GM23338 (cell line): ENCODE data around the gene SUN3. TPM values are rescaled to one million over a fixed set of nuclear protein-coding genes. Genes with fewer than 3 reads are reported as not detected.
A peak's percentile ranks its signal among the peaks of the same experiment; 100 is the strongest.

ENCODE experiments used
- ATAC-seq: fragments of 200-7000 bp; cut with Tn5 transposase; 3 replicates; pipeline ENCODE4 v1.9.1; 2020
- DNase-seq: peaks from one replicate; pipeline ENCODE4 v3.0.0-alpha.2; 2015; ENCODE audit warnings: low spot score
- H2AFZ ChIP-seq: fragments of 200-600 bp; sonication (generic); 2 replicates; pipeline ENCODE4 v1.8.0; 2016; ENCODE audit warnings: antibody characterized with exemption, mild to moderate bottlenecking, moderate library complexity
- H3F3A ChIP-seq: fragments of 200-600 bp; sonication (generic); replicated peaks from 2 replicates; pipeline ENCODE4 v1.8.0; 2017; ENCODE audit warnings: antibody characterized with exemption, mixed run types, low read depth
- H3K27ac ChIP-seq: fragments of 200-600 bp; sonication (generic); 2 replicates; pipeline ENCODE4 v1.6.1; 2016; ENCODE audit warnings: low read depth
- H3K27me3 ChIP-seq: fragments of 200-600 bp; sonication (generic); 2 replicates; pipeline ENCODE4 v1.8.0; 2016; ENCODE audit warnings: mild to moderate bottlenecking, mixed run types, moderate library complexity; ENCODE audit not compliant: insufficient read depth
- H3K36me3 ChIP-seq: fragments of 200-600 bp; sonication (generic); 2 replicates; pipeline ENCODE4 v1.8.0; 2016; ENCODE audit warnings: mild to moderate bottlenecking; ENCODE audit not compliant: insufficient read depth
- H3K4me1 ChIP-seq: fragments of 200-600 bp; sonication (generic); 2 replicates; pipeline ENCODE4 v1.8.0; 2016; ENCODE audit warnings: mild to moderate bottlenecking, moderate library complexity; ENCODE audit not compliant: insufficient read depth
- H3K4me2 ChIP-seq: fragments of 200-600 bp; sonication (generic); 2 replicates; pipeline ENCODE4 v1.7.1; 2017; ENCODE audit warnings: mixed run types
- H3K4me3 ChIP-seq: fragments of 200-600 bp; sonication (generic); 2 replicates; pipeline ENCODE4 v1.6.1; 2016; ENCODE audit warnings: mixed run types
- H3K79me2 ChIP-seq: fragments of 200-600 bp; sonication (generic); replicated peaks from 2 replicates; pipeline ENCODE4 v1.8.0; 2017; ENCODE audit warnings: mild to moderate bottlenecking; ENCODE audit not compliant: insufficient read depth
- H3K9me2 ChIP-seq: fragments of 200-600 bp; sonication (generic); 2 replicates; pipeline ENCODE4 v1.8.0; 2017; ENCODE audit not compliant: insufficient read depth
- H4K20me1 ChIP-seq: fragments of 200-600 bp; sonication (generic); replicated peaks from 2 replicates; pipeline ENCODE4 v1.8.0; 2017; ENCODE audit warnings: mild to moderate bottlenecking; ENCODE audit not compliant: insufficient read depth
- H3K27ac Mint-ChIP-seq: 2 replicates; pipeline ENCODE4 v1.8.0; 2020; ENCODE audit warnings: inconsistent platforms, mild to moderate bottlenecking, moderate library complexity, mixed read lengths
- H3K27me3 Mint-ChIP-seq: 3 replicates; pipeline ENCODE4 v1.8.0; 2022; ENCODE audit warnings: low read depth, mild to moderate bottlenecking, moderate library complexity, mixed read lengths, inconsistent platforms; ENCODE audit not compliant: insufficient read depth, poor library complexity
- H3K36me3 Mint-ChIP-seq: 3 replicates; pipeline ENCODE4 v1.8.0; 2021; ENCODE audit warnings: low read depth, mild to moderate bottlenecking, inconsistent platforms, moderate library complexity, mixed read lengths
- H3K4me1 Mint-ChIP-seq: 3 replicates; pipeline ENCODE4 v1.8.0; 2020; ENCODE audit warnings: mild to moderate bottlenecking, inconsistent platforms, mixed read lengths
- H3K4me3 Mint-ChIP-seq: 3 replicates; pipeline ENCODE4 v1.8.0; 2021; ENCODE audit warnings: moderate library complexity, mild to moderate bottlenecking, inconsistent platforms, mixed read lengths
- H3K9me3 Mint-ChIP-seq: 3 replicates; pipeline ENCODE4 v1.8.0; 2020; ENCODE audit warnings: moderate library complexity, mild to moderate bottlenecking, inconsistent platforms, mixed read lengths
- CREB1 ChIP-seq: fragments of 250-450 bp; sonication (Bioruptor Pico); IDR thresholded peaks from 2 replicates; pipeline ENCODE4 v1.5.0; 2020; ENCODE audit warnings: low read depth, mild to moderate bottlenecking, moderate library complexity
- EZH2phosphoT487 ChIP-seq: fragments of 200-600 bp; sonication (generic); IDR thresholded peaks from one replicate; pipeline ENCODE4 v1.8.1; 2018; ENCODE audit warnings: antibody characterized with exemption; ENCODE audit not compliant: unreplicated experiment
- JUNB ChIP-seq: IDR thresholded peaks from one replicate; pipeline ENCODE4 v1.6.1; 2016; ENCODE audit warnings: antibody characterized with exemption; ENCODE audit not compliant: unreplicated experiment
- NANOG ChIP-seq: IDR thresholded peaks from 2 replicates; pipeline ENCODE4 v1.6.1; 2016; ENCODE audit warnings: antibody characterized with exemption, borderline replicate concordance
- POLR2AphosphoS5 ChIP-seq: IDR thresholded peaks from 2 replicates; pipeline ENCODE4 v1.6.1; 2016; ENCODE audit warnings: antibody characterized with exemption, low read depth
- REST ChIP-seq: IDR thresholded peaks from one replicate; pipeline ENCODE4 v1.6.1; 2018; ENCODE audit warnings: antibody characterized with exemption; ENCODE audit not compliant: unreplicated experiment
- ZNF114 ChIP-seq: fragments of 250-450 bp; sonication (Bioruptor Pico); IDR thresholded peaks from 2 replicates; pipeline ENCODE4 v1.5.0; 2020; ENCODE audit warnings: mild to moderate bottlenecking, moderate library complexity
- ZNF331 ChIP-seq: fragments of 250-450 bp; sonication (Bioruptor Pico); IDR thresholded peaks from 2 replicates; pipeline ENCODE4 v1.5.0; 2020; ENCODE audit warnings: low read depth, mild to moderate bottlenecking, moderate library complexity
- ZNF462 ChIP-seq: fragments of 250-450 bp; sonication (Bioruptor Pico); IDR thresholded peaks from 2 replicates; pipeline ENCODE4 v1.5.0; 2020; ENCODE audit warnings: mild to moderate bottlenecking, moderate library complexity
- polyA plus RNA-seq: library from polyadenylated mRNA; unstranded; fragments of >200 nt; fragmentation: Nextera tagmentation; extraction: Ambion mirVana; gene quantifications from 2 replicates; pipeline ENCODE4 v1.2.1, GENCODE V29; 2016
- total RNA-seq: library from RNA; depleted of rRNA; stranded (reverse); fragments of >200 nt; shearing (Covaris generic); gene quantifications from 2 replicates; pipeline ENCODE4 v1.2.3, GENCODE V29; 2014
- TF ChIP-seq, protein P1 (sequence below): IDR thresholded peaks from 2 replicates; pipeline ENCODE4 v1.6.1; 2016; ENCODE audit warnings: antibody characterized with exemption
- TF ChIP-seq, protein P2 (sequence below), 2 experiments: fragments of 200-600 bp in 1 of 2; sonication (generic) in 1 of 2; conservative IDR thresholded peaks; 2 replicates each; pipeline versions ENCODE4 v1.5.1 to v1.6.1; 2016 to 2017; ENCODE audit warnings: antibody characterized with exemption in 2 of 2, low read depth in 2 of 2, mild to moderate bottlenecking in 2 of 2, moderate library complexity in 1 of 2

The SUN3 gene
- total and polyA plus RNA-seq, 2 experiments from 2014 or later, result 0.52 TPM; not detected in 1

DNA sequence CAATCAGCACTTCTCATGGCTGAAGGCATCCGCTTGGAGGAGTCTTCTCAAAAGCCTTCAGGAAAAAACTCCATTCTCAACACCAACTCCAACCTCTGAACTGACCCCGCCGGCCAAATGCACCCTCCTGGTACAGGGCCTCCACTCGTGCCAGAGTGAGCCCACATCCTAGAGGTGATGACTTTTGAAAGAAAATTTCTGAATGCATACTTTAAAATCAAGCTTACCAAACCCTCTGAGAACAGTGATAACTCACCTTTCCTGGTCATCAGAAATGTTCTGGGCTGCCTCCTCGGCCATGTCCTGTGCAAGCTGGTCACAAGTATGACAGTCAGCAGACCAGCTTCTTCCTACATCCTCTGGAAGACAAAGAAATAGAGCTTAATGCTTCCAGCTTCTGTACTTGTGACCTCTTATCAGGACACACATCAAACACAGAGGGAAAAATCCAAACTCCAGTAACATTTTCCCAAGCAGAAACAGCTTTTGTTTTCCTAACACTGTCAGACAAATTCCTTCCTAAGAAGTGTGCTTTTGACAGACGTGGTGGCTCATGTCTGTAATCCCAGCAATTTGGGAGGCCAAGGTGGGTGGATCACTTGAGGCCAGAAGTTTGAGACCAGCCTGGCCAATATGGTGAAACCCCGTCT is 80.6 kb downstream of the SUN3 start, which contains the start of gene PKD1L1 (continued):
- TF ChIP-seq ZNF331 (CRISPR knock-in tag), result no peak
- no peak for TF ChIP-seq CREB1 (CRISPR knock-in tag)
- no peak for TF ChIP-seq REST
- no peak for TF ChIP-seq EZH2phosphoT487
- no peak for TF ChIP-seq ZNF114 (CRISPR knock-in tag)
- TF ChIP-seq NANOG, result no peak
- TF ChIP-seq, protein P1, sequence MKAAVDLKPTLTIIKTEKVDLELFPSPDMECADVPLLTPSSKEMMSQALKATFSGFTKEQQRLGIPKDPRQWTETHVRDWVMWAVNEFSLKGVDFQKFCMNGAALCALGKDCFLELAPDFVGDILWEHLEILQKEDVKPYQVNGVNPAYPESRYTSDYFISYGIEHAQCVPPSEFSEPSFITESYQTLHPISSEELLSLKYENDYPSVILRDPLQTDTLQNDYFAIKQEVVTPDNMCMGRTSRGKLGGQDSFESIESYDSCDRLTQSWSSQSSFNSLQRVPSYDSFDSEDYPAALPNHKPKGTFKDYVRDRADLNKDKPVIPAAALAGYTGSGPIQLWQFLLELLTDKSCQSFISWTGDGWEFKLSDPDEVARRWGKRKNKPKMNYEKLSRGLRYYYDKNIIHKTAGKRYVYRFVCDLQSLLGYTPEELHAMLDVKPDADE, result no peak
- no peak for TF ChIP-seq JUNB

- Histone ChIP-seq H3K79me2 (no peaks in the 10 kb centered on the region), H3K36me3 (no peaks in the 10 kb centered on the region), H2AFZ (no peak overlapping the region), H3K4me3 (no peak overlapping the region), H3K27ac (no peak overlapping the region), H3K27me3 (no peaks in the 10 kb centered on the region), H3K9me2 (no peaks in the 10 kb centered on the region), H3K4me2 (no peak overlapping the region), H4K20me1 (no peaks in the 10 kb centered on the region), H3K4me1 (peaks cover 9% of the 10 kb centered on the region), H3F3A (no peaks in the 10 kb centered on the region)
- DNase-seq, result no peak
- H3K9me3 Mint-ChIP-seq, result no peaks in the 10 kb centered on the region
- no peak for ATAC-seq
- H3K27ac Mint-ChIP-seq, result peak overlapping the region; percentile 66; the same call in 1 of the 2 replicates
- H3K4me3 Mint-ChIP-seq, result no peak overlapping the region
- peaks cover 12% of the 10 kb centered on the region for H3K27me3 Mint-ChIP-seq
- H3K36me3 Mint-ChIP-seq, result no peaks in the 10 kb centered on the region
- H3K4me1 Mint-ChIP-seq, result peaks cover 23% of the 10 kb centered on the region
- no peak for TF ChIP-seq CREB1 (CRISPR knock-in tag)
- TF ChIP-seq POLR2AphosphoS5, result no peak
- TF ChIP-seq JUNB, result no peak
- TF ChIP-seq ZNF462 (CRISPR knock-in tag), result no peak
- TF ChIP-seq, protein P2, sequence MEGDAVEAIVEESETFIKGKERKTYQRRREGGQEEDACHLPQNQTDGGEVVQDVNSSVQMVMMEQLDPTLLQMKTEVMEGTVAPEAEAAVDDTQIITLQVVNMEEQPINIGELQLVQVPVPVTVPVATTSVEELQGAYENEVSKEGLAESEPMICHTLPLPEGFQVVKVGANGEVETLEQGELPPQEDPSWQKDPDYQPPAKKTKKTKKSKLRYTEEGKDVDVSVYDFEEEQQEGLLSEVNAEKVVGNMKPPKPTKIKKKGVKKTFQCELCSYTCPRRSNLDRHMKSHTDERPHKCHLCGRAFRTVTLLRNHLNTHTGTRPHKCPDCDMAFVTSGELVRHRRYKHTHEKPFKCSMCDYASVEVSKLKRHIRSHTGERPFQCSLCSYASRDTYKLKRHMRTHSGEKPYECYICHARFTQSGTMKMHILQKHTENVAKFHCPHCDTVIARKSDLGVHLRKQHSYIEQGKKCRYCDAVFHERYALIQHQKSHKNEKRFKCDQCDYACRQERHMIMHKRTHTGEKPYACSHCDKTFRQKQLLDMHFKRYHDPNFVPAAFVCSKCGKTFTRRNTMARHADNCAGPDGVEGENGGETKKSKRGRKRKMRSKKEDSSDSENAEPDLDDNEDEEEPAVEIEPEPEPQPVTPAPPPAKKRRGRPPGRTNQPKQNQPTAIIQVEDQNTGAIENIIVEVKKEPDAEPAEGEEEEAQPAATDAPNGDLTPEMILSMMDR (conservative IDR thresholded peaks at IDR 0.05; ENCODE audit: low read depth in 2 of 2), result no peak
- TF ChIP-seq, protein P1, result no peak
Measured at GRCh38 chr7:47947355-47947749, 81.6 kb downstream of the SUN3 start.
